ENCODE measurements around the gene CBX7.
"Not testable (repeated sequence)": the region's sequence is repeated elsewhere in the genome, so short reads cannot be mapped to it uniquely, and the experiment has no call there.

The CBX7 gene

GRCh38 chr22:39174498-39175352, 22.2 kb upstream of the CBX7 start:
- no peak for DNase-seq (ENCODE audit: low spot score)

DNA sequence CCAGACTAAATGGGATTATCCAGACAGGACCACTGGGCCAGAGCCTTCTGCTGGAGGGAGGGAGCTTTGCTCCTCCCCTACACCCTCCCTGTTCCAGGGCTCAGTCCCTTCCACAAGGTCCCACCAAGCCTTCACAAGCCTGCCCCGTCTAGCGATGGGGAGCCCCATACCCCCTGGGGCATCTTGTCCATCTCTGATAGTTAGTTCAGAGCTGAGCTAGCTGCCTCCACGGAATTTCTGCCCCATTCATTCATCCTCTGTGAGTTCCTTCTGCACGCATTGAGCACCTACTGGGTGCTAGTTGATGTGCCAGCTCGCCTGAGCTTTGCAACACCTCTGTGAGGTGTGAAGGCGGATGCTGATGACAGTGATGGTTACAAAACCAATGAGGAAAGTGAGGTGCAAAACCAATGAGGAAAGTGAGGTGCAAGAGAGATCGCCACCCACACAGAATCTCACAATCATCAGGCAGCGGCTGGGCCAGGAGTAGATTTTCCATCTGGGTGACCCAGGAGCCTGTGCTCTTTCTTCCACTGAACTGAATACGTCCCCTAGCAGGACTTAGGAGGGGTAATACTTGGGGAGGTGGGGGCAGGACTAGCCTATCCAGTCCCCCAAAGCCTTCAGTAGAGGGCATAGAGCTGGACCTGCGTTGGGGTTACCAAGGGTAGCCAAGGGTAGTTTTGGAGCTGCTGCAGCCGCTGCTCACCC, 21.5 kb upstream of the CBX7 start:
- DNase-seq (ENCODE audit: low spot score), result no peak

- no peak for DNase-seq (ENCODE audit: low spot score)
Measured at GRCh38 chr22:39173050-39173706, 20.7 kb upstream of the CBX7 start.

DNA sequence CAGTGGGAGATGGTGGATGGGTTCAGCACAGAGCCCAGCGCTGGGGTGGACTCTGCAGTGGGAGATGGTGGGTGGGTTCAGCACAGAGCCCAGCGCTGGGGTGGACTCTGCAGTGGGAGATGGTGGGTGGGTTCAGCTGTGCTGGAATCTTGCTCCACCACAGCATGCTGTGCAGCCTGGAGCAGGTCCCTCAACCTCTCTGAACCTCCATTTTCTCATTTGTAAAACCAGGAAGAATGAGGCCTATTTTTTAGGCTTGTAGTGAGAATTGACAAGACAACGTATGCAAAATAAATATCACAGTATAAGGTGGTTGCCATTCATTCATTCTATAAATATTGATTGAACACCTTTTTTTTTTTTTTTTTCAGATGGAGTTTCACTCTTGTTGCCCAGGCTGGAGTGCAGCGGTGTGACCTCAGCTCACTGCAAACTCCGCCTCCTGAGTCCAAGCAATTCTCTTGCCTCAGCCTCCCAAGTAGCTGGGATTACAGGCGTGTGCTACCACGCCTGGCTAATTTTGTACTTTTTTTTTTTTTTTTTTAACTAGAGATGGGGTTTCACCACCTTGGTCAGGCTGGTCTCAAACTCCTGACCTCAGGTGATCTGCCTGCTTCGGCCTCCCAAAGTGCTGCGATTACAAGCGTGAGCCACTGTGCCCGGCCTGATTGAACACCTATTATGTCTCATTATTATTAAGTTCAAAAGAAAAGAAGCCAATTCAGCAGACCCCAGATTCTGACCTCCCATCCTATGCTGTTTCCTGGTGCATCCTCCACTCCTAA, 20.0 kb upstream of the CBX7 start:
- not testable (repeated sequence) for DNase-seq (ENCODE audit: low spot score)

DNA sequence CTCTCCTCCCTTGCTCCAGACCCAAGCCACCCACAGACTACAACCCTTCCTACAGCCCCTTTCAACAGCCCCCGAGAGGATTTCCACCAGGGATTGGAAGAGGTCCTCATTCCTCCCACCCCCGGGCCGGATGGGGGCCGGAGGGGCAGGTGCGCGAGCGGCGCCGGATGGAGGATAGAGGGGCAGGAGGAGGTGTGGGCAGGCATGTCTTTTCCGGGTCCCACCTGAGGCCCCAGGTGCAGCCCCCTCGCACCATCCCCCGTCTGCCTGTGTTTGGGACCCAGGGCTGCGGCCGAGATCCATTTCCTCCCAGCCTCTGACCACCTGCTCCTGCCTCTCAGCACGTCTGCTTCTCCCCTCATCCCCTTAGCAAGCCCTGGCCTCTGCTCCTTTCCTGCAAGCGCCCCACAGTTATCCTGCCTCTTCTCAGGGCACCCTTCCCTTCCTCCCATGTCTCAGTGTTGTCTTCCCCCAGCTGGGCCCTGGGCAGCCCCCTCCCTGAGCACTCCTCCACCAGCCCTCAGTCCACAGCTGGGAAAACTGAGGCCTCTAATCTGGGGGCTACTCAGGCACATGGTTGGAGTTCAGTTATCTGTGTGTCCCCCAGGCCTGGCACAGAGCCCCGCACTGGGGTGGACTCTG, 19.3 kb upstream of the CBX7 start:
- DNase-seq (ENCODE audit: low spot score), result no peak

- peak; percentile 79 for DNase-seq (ENCODE audit: low spot score)
Measured at GRCh38 chr22:39170825-39171622, 18.5 kb upstream of the CBX7 start.

DNA sequence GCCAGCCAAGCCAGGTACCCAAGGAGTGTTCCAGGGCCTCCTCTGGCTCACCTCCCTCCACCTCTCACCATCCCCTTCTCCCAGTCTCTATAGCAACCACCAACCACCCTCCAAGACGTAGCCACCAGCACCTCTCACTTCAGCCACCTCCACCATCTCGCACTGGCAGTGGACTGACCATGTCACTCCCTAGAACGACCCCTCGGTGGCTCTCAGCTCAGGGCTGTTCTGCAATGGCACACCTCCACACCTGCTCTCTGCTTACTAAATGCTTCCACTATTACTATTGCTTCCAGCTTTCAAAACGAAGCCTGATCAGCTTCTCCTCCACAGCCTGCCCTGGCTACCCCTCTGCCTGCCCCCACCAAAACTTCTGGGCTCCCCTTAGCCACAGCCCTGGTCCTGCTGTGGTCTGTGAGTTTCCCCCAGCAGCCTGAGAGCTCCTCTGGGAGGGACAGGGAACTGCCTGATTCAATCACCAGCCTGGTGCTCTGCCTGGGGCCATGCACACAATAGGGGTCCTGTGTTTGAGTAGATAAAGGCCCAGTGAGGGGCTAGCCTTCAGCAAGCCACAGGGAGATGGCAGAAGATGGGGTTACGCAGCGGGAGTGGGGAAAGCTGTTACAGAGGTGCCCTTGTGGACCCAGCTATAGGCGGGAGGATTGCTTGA, 17.5 kb upstream of the CBX7 start:
- no peak for DNase-seq (ENCODE audit: low spot score)

DNA sequence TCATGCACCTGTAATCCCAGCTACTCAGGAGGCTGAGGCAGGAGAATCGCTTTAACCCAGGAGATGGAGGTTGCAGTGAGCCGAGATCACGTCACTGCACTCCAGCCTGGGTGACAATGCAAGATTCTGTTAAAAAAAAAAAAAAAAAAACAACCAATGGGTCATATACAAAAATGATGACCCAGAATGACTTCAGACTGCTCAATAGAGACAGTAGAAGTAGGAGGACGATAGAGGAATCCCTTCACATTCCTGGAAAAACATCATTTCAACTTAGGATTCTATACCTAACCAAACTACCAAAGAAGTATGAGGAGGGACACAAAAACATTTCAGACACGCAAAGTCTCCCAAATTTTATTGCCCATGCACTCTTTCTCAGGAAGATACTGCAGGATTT, 14.1 kb upstream of the CBX7 start:
- no peak for DNase-seq (ENCODE audit: low spot score)

- not testable (repeated sequence) for DNase-seq (ENCODE audit: low spot score)
Measured at GRCh38 chr22:39156093-39156492, 3.6 kb upstream of the CBX7 start.

DNA sequence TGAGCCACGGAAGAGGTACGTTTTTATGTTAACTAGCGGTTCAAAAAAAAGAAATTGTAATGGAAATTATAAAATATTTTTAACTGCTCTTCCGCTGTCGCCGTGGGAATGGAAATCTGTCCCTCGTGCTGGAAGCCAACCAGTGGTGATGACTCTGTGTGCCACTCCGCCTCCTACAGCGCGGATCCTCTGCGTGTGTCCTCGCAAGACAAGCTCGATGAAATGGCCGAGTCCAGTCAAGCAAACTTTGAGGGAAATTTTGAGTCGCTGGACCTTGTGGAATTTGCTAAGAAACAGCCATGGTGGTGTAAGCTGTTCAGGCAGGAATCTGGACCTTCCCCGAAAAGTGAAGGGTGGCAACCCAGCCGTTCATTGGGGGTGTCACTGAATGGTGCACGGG, 2.9 kb upstream of the CBX7 start:
- no peak for DNase-seq (ENCODE audit: low spot score)

GRCh38 chr22:39153220-39153717, 789 bp upstream of the CBX7 start:
- peak; percentile 28 for DNase-seq (ENCODE audit: low spot score)

- no peak for DNase-seq (ENCODE audit: low spot score)
Measured at GRCh38 chr22:39152024-39152510, 413 bp downstream of the CBX7 start.

DNA sequence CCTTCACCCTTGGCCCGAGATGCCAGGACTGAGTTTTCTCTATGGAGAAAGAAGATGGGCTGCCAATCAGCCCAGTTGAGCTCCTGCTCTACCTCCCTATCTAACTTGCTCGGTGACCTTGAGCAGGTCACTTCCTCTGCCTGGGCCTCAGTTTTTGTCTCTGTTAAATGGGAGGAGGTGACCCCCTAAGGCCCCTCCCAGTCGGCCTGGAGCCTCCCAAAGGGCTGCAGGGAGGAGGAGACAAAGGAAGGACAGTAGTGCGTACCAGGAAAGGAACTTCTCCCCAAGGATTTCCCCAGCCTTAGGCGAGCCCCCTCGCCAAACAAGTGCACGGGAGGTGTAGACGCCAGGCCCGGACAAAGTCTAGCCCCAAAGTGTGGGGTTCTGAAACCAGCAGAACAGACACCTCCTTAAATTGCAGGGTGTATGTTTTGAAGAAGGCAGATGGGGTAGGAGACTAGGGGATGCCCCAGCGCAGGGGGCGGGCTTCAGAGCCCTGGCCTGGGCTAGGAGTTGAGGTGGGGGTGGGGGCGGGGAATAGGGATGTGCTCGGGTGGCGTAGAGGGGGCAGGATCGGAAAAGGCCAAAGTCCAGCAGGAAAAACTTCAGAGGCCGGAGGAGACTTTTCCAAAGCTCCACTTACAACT, 1.0 kb downstream of the CBX7 start:
- DNase-seq (ENCODE audit: low spot score), result no peak

DNA sequence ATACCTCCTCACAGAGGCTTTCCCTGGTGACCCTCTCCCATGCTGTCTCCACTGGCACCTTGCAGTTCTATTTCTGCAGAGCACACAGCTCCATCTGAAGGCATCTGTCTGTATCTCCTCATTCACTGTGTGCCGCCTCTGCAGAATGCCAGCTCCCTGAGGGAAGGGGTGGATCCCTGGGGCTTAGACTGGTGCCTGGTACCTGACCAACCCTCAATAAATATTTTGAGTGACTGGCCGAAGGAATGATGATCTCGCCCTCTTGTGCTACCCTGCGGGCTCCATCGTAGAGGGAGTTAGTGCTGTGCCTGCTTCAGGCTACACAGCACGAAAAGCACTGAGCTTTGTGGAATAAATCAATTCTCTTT, 1.6 kb downstream of the CBX7 start:
- DNase-seq (ENCODE audit: low spot score), result no peak

DNA sequence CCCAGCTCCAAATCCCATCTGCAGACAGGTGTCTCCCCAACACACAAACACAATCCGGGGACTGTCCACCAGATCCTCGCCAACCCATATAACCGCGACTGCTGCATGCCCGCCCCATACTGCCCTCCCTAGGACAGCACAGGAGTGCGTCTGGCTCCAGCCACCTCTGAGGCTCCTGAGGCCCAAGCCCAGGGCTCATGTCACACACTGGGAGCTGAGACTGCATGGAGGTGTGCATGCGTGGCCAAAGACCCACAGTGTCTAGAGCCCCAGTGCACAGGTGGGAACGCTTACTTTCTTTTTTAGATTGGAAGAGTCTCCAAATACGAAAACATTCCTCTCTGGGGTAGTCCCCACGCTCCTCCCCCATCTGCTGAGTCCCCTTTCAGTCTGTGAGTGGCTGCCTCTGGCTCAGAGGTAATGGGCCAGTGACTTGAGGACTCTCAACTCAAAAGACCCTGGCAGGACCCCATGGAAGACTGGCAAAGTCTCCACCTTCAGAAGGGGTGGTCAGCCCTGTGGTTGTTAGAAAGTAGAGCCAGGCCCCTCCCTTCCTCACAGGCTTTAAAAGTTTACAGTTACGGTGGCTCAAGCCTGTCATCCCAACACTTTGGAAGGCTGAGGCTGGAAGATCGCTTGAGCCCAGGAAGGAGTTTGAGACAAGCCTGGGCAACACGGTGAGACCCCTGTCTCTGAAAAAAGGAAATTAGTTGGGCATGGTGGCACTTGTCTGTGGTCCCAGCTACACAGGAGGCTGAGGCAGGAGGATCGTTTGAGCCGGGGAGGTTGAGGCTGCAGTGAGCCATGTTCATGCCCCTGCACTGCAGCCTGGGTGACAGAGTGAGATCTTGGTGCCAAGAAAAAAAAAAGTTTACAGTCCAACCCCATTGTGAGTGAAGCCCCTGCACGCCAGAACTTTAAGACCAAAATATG, 2.3 kb downstream of the CBX7 start:
- no peak for DNase-seq (ENCODE audit: low spot score)

DNA sequence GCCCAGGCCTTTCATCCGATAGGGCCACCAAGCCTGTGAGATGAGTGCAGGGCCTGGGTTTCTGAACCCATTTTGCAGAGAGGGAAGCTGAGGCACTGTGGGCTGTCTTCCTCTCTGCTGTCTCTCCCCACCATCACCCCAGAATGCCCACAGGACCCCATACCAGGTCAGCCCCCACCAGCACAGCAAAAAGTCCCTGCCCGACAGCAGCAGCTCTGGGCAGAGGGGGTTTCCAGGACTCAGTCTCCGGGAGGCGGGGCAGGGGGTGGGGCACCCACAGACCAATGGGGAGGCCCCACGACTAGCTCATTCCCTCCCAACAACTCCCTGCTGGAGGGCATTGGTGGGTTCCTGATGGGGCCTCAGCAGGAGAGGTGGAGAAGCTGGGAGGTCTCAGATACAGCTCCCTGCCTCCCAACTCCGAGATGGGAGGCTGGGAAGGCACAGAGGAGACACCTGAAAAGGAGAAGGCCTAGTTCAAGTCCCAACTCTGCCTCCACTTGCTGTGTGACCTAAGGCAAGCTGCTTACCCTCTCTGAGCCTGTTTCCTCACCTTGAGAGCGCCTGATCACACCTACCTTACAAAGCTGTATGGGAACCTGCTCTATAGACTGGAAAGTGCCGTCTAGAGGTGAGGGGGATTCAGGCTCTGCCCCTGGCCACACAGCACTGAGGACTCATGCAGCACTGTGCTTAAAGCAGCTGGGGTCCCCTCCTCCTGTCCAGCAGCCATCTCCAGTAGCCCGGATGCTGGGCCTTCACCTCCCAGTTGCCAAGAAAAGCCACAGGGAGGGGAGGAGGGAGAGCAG, 3.5 kb downstream of the CBX7 start:
- DNase-seq (ENCODE audit: low spot score), result peak; percentile 73

DNA sequence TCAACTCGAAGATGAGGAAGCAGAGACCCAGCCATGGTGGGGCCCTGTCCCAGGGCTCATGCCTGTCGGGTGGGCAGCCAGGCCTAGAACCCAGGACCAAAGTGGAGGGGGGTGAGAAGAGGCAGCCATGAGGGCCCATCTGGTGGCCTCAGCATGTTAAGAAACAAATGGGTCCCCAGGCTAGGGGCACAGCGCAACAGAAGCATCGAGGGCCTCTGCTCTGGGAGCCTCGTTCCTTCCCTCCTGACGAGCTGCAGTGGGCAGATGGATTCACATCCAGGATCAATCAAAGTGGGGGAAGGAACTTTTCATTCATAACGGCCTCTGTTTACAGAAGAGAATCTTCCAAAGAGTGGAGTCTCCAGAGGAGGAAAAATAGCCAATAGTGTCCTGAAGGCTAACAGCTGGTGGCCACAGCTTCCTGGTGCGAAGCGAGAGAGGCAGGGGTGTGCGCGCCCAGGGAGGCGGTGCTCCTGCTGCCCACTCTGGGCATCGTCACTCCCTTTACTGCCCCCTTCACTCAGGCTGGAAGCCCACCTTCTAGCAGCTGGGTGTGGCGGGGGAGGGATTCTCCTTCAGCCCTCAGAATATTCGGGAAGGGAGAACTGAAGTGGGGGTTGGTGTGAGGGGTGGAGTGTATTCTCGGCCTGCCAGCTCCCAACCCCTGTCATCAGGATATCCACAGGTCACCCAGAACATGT, 4.3 kb downstream of the CBX7 start:
- DNase-seq (ENCODE audit: low spot score), result no peak
